ES-I3 (cell line): ENCODE measurements around the gene PCDHGC3.
"Not testable (repeated sequence)": the region's sequence is repeated elsewhere in the genome, so short reads cannot be mapped to it uniquely, and the experiment has no call there.

Experiments
- H3K36me3 ChIP-seq: 2 replicates; pipeline ENCODE4 v1.6.1; 2013; ENCODE audit warnings: mild to moderate bottlenecking, low read length, control low read depth, moderate library complexity; ENCODE audit not compliant: insufficient read depth
- H3K4me1 ChIP-seq: 2 replicates; pipeline ENCODE4 v1.6.1; 2013; ENCODE audit warnings: mild to moderate bottlenecking, control low read depth, low read length; ENCODE audit not compliant: insufficient read depth
- H3K9ac ChIP-seq: 2 replicates; pipeline ENCODE4 v1.6.1; 2013; ENCODE audit warnings: low read depth, mild to moderate bottlenecking, low read length, moderate library complexity
- H3K9me3 ChIP-seq: 2 replicates; pipeline ENCODE4 v1.6.1; 2013; ENCODE audit warnings: mild to moderate bottlenecking, low read length, moderate library complexity; ENCODE audit not compliant: control insufficient read depth, insufficient read depth

PCDHGC3 gene

DNA sequence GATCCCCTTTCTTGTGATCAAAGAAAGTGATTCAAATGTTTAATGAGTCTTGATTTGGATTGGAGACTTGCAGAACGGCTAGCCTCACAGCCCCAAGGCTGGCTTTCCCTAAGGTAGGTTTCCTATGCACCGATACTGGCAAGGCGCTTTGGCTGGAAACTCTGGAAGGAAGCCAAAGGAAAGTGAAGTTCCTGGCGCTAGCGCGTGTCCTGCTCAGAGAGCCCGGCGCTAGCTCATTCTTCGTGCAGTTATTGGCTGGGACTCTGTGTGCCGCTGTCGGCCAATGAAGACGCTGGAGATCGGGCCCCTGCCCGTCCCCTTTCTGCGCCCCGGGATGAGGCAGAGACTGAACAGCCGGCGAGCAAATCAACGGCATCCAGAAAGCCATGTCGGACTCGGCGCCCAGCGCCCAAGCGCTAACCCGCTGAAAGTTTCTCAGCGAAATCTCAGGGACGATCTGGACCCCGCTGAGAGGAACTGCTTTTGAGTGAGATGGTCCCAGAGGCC lies at the start of gene PCDHGC3:
Gene PCDHGC3, plus strand, starts transcription at position 342 of the 507 bp plus-strand sequence. Its CDS starts 151 bp downstream, at position 493.
- no peaks in the 10 kb centered on the region for H3K9me3 ChIP-seq
- H3K36me3 ChIP-seq, result no peaks in the 10 kb centered on the region
- no peaks in the 10 kb centered on the region for H3K4me1 ChIP-seq
- peak within 1 kb of the TSS; percentile 66 for H3K9ac ChIP-seq

DNA sequence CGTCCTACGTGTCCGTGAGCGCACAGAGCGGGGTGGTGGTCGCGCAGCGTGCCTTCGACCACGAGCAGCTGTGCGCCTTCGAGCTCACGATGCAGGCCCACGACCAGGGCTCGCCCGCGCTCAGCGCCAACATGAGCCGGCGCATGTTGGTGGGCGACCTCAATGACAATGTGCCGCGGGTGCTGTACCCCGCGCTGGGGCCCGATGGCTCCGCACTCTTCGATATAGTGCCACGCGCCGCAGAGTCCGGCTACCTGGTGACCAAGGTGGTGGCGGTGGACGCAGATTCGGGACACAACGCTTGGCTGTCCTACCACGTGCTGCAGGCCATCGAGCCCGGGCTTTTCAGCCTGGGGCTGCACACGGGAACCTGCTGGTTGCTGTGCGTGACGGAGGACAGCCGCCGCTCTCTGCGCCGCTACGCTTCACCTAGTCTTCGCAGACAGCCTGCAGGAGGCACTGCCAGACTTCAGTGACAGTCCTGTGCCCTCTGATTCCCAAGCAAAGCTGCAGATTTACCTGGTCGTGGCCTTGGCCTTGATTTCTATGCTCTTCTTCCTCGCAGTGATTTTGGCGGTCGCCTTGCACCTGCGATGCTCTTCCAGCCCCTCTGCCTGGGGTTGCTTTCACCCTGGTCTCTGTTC lies 47.9 kb upstream of the PCDHGC3 start:
- no peaks in the 10 kb centered on the region for H3K4me1 ChIP-seq
- H3K9ac ChIP-seq, result no peak overlapping the region
- no peaks in the 10 kb centered on the region; the same call in none of the 2 replicates for H3K9me3 ChIP-seq
- H3K36me3 ChIP-seq, result no peaks in the 10 kb centered on the region; the same call in 1 of the 2 replicates

DNA sequence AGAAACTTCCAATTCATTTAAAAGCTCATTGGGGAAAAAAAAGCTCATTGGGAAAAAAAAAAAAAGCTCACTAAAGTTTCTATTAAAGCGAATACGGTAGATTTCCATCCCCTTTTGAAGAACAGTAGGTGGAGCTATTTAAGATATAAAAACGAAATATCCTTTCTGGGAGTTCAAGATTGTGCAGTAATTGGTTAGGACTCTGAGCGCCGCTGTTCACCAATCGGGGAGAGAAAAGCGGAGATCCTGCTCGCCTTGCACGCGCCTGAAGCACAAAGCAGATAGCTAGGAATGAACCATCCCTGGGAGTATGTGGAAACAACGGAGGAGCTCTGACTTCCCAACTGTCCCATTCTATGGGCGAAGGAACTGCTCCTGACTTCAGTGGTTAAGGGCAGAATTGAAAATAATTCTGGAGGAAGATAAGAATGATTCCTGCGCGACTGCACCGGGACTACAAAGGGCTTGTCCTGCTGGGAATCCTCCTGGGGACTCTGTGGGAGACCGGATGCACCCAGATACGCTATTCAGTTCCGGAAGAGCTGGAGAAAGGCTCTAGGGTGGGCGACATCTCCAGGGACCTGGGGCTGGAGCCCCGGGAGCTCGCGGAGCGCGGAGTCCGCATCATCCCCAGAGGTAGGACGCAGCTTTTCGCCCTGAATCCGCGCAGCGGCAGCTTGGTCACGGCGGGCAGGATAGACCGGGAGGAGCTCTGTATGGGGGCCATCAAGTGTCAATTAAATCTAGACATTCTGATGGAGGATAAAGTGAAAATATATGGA lies 45.2 kb upstream of the PCDHGC3 start, which contains the start of gene PCDHGA12:
Gene PCDHGA12, plus strand, starts transcription at position 176 of the 782 bp plus-strand sequence. Its CDS starts 253 bp downstream, at position 429.
- Histone ChIP-seq H3K9me3 (no peaks in the 10 kb centered on the region; the same call in none of the 2 replicates), H3K36me3 (no peaks in the 10 kb centered on the region; the same call in 1 of the 2 replicates), H3K4me1 (no peaks in the 10 kb centered on the region), H3K9ac (no peak within 1 kb of the TSS)

DNA sequence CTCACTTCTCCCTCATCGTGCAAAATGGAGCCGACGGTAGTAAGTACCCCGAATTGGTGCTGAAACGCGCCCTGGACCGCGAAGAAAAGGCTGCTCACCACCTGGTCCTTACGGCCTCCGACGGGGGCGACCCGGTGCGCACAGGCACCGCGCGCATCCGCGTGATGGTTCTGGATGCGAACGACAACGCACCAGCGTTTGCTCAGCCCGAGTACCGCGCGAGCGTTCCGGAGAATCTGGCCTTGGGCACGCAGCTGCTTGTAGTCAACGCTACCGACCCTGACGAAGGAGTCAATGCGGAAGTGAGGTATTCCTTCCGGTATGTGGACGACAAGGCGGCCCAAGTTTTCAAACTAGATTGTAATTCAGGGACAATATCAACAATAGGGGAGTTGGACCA lies 44.5 kb upstream of the PCDHGC3 start:
- H3K9me3 ChIP-seq, result no peaks in the 10 kb centered on the region; the same call in none of the 2 replicates
- H3K36me3 ChIP-seq, result no peaks in the 10 kb centered on the region; the same call in 1 of the 2 replicates
- H3K4me1 ChIP-seq, result no peaks in the 10 kb centered on the region
- H3K9ac ChIP-seq, result no peak overlapping the region

DNA sequence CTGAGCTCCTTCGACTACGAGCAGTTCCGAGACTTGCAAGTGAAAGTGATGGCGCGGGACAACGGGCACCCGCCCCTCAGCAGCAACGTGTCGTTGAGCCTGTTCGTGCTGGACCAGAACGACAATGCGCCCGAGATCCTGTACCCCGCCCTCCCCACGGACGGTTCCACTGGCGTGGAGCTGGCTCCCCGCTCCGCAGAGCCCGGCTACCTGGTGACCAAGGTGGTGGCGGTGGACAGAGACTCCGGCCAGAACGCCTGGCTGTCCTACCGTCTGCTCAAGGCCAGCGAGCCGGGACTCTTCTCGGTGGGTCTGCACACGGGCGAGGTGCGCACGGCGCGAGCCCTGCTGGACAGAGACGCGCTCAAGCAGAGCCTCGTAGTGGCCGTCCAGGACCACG lies 43.5 kb upstream of the PCDHGC3 start:
- H3K9ac ChIP-seq, H3K9me3 ChIP-seq, H3K4me1 ChIP-seq, H3K36me3 ChIP-seq: not testable (repeated sequence)

DNA sequence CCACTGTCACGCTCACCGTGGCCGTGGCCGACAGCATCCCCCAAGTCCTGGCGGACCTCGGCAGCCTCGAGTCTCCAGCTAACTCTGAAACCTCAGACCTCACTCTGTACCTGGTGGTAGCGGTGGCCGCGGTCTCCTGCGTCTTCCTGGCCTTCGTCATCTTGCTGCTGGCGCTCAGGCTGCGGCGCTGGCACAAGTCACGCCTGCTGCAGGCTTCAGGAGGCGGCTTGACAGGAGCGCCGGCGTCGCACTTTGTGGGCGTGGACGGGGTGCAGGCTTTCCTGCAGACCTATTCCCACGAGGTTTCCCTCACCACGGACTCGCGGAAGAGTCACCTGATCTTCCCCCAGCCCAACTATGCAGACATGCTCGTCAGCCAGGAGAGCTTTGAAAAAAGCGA lies 43.0 kb upstream of the PCDHGC3 start:
- H3K9ac ChIP-seq, H3K9me3 ChIP-seq, H3K36me3 ChIP-seq, H3K4me1 ChIP-seq: not testable (repeated sequence)

DNA sequence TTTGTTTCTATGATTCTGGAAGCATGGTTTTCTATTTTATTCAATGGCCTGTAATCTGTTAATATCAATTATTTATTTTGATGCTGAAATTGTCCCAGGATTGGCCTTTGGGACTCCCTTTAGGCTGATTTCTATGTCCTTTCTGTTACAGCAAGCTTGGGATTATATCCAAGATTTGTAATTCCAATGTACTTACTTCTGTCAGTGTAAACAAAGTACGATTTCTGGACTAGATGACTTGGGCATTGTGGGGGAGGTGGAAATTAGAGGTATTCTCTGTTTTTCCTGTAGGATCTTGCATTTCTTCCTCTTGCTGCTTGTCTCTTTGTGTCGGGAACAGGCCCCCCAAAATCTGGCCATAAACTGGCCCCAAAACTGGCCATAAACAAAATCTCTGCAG lies 41.8 kb upstream of the PCDHGC3 start:
- H3K4me1 ChIP-seq, result no peaks in the 10 kb centered on the region
- no peak overlapping the region for H3K9ac ChIP-seq
- no peaks in the 10 kb centered on the region; the same call in 1 of the 2 replicates for H3K9me3 ChIP-seq
- H3K36me3 ChIP-seq, result no peaks in the 10 kb centered on the region; the same call in 1 of the 2 replicates

DNA sequence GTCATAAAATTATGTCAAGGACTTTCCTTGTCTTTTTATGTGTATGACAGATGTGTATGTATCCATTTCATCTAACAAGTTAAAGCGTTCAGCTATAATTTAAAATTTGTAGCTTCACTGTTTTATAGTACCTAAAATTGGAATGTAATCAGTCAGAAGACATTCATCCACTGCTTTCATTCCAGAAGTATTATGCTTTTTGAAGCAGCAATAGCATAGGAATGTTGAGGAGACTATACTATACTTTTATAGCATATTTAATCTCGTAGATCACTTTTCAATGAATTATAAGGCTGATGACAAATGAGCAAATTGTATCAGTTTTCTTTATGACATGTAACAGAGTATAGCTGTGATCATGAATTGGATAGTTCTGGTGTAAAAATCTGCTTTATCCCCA lies 38.5 kb upstream of the PCDHGC3 start:
- no peaks in the 10 kb centered on the region for H3K36me3 ChIP-seq
- no peak overlapping the region for H3K9ac ChIP-seq
- no peaks in the 10 kb centered on the region for H3K4me1 ChIP-seq
- H3K9me3 ChIP-seq, result no peaks in the 10 kb centered on the region; the same call in 1 of the 2 replicates

DNA sequence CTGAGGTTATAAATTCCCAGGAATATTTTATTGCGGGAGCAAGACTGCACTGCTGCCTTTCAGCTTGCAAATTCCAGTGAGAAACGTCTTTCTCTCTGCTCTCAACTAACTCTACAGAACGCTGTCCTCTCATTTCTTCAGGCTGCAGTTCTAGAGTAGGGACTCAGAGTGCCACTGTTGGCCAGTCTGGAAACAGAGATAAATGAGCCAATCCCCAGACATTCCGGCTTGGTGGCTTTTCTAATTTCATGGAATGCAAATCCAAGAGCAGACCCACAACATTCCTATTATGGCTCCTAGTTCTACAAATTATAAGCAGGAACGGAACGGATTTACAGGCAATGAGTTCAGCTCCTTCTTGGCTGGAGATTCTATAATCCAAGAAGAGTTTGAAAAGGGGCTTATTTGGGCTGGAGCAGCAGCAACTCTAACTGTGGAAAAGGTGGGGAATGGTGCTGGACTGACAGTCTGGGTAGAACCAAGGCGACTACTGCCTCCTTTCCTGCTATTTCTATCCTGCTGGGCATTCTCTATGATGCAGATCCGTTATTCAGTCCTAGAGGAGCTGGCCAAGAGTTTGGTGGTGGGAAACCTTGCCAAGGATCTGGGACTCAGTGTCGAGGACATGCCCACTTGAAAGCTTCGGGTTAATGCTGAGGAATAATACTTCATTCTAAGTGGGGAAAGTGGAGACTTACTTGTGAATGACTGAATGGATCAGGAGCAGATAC lies 36.2 kb upstream of the PCDHGC3 start:
- Histone ChIP-seq H3K9ac (no peak overlapping the region), H3K9me3 (no peaks in the 10 kb centered on the region; the same call in 1 of the 2 replicates), H3K4me1 (no peaks in the 10 kb centered on the region), H3K36me3 (no peaks in the 10 kb centered on the region)

DNA sequence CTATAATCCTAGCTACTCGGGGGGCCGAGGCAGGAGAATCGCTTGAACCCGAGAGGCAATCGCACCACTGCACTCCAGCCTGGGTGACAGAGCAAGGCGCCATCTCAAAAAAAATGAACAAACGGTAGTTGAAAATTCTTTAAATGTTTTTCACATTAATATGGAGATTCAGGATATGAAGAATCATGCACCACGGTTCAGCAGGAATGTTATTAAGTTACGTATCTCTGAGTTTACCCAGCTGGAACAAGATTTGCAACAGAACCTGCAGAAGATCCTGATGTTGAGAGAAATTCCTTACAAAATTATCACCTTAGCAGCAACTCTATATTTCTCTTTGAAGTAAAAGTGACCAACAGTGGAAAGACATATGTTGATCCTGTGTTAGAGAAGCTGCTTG lies 35.4 kb upstream of the PCDHGC3 start:
- H3K36me3 ChIP-seq, result no peaks in the 10 kb centered on the region
- no peaks in the 10 kb centered on the region for H3K4me1 ChIP-seq
- no peak overlapping the region for H3K9ac ChIP-seq
- no peaks in the 10 kb centered on the region; the same call in 1 of the 2 replicates for H3K9me3 ChIP-seq

DNA sequence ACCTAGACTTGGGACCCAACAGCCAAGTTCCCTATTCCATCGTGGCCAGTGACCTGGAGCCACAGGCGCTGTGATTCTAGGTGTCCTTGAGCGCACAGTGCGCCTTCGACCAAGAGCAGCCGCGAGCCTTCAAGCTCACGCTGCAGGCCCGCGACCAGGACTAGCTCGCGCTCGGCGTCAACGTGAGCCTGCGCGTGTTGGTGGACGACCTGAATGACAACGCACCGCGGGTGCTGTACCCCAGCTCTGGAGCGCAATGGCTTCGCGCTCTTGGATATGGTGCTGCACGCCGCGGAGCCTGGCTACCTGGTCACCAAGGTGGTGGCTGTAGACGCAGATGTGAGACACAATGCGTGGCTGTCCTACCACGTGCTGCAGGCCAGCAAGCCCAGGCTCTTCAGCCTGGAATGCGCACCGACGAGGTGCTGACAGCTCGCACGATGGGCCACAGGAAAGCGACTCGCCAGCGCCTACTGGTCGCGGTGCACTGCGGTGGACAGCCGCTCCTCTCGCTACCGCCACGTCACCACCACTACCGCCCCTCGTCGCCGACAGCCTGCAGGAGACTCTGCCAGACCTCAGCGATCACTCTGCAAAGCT lies 34.1 kb upstream of the PCDHGC3 start:
- Histone ChIP-seq H3K4me1 (no peaks in the 10 kb centered on the region), H3K9ac (no peak overlapping the region), H3K9me3 (no peaks in the 10 kb centered on the region; the same call in 1 of the 2 replicates), H3K36me3 (no peaks in the 10 kb centered on the region)

DNA sequence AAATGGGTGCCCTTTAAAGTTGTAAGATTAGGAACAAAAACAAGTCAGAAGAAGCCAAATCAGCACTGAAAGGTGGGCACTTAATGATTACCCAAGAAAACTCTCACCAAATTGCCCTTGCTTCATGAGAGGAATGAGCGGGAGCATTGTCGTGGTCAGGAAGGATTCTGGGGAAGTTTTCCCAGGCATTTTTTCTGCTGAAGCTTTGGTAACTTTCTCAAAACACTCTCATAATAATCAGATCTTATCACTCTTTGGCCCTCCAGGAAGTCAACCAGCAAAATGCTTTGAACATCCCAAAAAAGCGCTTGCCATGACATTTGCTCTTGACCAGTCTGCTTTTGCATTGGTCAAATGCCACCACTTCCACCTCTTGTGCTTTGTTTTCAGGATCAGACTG lies 10.4 kb upstream of the PCDHGC3 start:
- Histone ChIP-seq H3K4me1 (no peaks in the 10 kb centered on the region), H3K9me3 (no peaks in the 10 kb centered on the region), H3K36me3 (no peaks in the 10 kb centered on the region), H3K9ac (no peak overlapping the region)

DNA sequence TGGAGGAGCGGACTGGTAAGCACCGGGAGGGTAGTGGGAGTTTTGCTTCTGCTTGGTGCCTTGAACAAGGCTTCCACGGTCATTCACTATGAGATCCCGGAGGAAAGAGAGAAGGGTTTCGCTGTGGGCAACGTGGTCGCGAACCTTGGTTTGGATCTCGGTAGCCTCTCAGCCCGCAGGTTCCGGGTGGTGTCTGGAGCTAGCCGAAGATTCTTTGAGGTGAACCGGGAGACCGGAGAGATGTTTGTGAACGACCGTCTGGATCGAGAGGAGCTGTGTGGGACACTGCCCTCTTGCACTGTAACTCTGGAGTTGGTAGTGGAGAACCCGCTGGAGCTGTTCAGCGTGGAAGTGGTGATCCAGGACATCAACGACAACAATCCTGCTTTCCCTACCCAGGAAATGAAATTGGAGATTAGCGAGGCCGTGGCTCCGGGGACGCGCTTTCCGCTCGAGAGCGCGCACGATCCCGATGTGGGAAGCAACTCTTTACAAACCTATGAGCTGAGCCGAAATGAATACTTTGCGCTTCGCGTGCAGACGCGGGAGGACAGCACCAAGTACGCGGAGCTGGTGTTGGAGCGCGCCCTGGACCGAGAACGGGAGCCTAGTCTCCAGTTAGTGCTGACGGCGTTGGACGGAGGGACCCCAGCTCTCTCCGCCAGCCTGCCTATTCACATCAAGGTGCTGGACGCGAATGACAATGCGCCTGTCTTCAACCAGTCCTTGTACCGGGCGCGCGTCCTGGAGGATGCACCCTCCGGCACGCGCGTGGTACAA lies 556 bp downstream of the PCDHGC3 start:
- Histone ChIP-seq H3K9me3 (no peaks in the 10 kb centered on the region), H3K36me3 (no peaks in the 10 kb centered on the region), H3K4me1 (no peaks in the 10 kb centered on the region), H3K9ac (peak overlapping the region; percentile 66; the same call in 1 of the 2 replicates)
